AG09319 (cell line): ENCODE measurements around the gene TUNAR.

Source experiments
- DNase-seq: peaks from one replicate; pipeline ENCODE4 v3.0.0-alpha.2; 2010; ENCODE audit warnings: low read depth; ENCODE audit errors: extremely low read depth
- CTCF ChIP-seq: IDR thresholded peaks from 2 replicates; pipeline ENCODE4 v1.5.1; 2011; ENCODE audit warnings: low read depth, mild to moderate bottlenecking, inconsistent platforms, low read length, moderate library complexity

The TUNAR gene

DNA sequence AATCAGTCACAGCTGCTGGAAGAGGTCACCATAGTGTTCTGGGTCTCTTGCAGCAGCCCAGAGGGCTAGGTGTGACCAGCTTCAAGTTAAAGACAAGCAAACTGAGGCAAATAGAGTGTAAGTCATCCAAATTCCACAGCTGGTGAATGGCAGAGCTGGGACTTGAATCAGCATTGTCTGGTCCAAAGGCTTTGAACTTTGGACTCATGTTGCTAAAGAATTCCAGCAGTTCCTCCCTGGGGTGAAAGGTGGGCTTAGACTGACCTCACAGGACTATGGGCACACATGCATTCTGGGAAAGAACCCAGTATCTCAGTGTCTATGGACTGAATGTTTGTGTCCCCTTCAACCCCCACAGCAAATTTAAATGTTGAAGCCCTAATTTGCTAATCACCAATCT lies 54.8 kb downstream of the TUNAR start:
- DNase-seq: no peak
- no peak for TF ChIP-seq CTCF

DNA sequence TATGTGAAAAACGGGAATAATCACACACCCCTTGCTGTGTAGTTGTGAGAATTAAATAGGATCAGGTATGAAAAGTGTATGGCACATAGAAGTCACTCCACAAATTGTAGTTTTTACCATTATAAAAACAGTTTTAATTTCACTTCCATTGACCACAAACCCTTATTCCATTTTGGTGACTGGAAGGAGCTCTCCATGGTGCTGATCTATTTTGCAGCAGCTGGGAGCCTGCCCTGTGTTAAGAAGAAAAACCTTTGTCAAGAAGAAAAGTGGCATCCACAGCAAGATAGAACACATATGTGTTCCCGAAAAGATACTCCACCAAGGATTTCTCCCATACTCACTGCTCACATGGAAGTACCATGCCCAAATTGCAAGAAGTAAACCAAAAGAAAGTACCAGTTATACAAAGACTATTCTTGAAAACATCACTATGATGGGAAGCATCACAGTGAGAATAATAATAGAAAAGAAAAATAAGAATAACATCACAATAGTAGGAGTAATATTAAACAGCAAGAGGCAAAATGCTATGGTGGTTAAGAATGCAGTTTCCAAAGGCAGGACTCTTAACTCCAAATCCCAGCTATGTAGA lies 58.7 kb downstream of the TUNAR start:
- no peak for TF ChIP-seq CTCF
- DNase-seq: no peak

GRCh38 chr14:95936041-95936440 lies 59.4 kb downstream of the TUNAR start:
- no peak for TF ChIP-seq CTCF
- no peak for DNase-seq

GRCh38 chr14:95939335-95939734 lies 62.7 kb downstream of the TUNAR start:
- no peak for TF ChIP-seq CTCF
- DNase-seq: no peak

- no peak for TF ChIP-seq CTCF
- no peak for DNase-seq
These were observed 65.3 kb downstream of the TUNAR start for GRCh38 chr14:95941897-95942296.

GRCh38 chr14:95943699-95944098 lies 67.1 kb downstream of the TUNAR start:
- no peak for DNase-seq
- no peak for TF ChIP-seq CTCF

GRCh38 chr14:95944462-95944861 lies 67.8 kb downstream of the TUNAR start:
- no peak for TF ChIP-seq CTCF
- no peak for DNase-seq
